HCT116 (cell line): ENCODE measurements around the gene PPP1R2B. TPM values are rescaled to one million over a fixed set of nuclear protein-coding genes. Genes with fewer than 3 reads are reported as not detected.

Experiments
- ATAC-seq: fragments of 200-7000 bp; cut with Tn5 transposase; 2 replicates; pipeline ENCODE4 v1.9.1; 2020; ENCODE audit warnings: mild to moderate bottlenecking, moderate library complexity
- BruUV-seq: library from RNA; stranded (reverse); fragments of 400-500 nt; replicated peaks from 2 replicates; lab custom pipeline; 2021; lab: Mats Ljungman, UMichigan
- CTCF ChIA-PET: fragments of 300-600 bp; sonication (Branson Sonifier 250); formaldehyde crosslinking; loops from one replicate; lab custom pipeline; 2021; ENCODE audit warnings: antibody characterized with exemption; lab: Charles Lee
- POLR2A ChIA-PET: fragments of 300-600, 350-600 bp; sonication (Branson Sonifier 250); formaldehyde crosslinking; loops from one replicate; lab custom pipeline; 2021; ENCODE audit warnings: antibody characterized with exemption; lab: Charles Lee
- RAD21 ChIA-PET, 2 experiments: fragments of 300-600 bp; sonication (Branson Sonifier 250); formaldehyde crosslinking; loops; one replicate each; lab custom pipeline; 2023; ENCODE audit warnings: low total read pairs in 2 of 2; ENCODE audit not compliant: uncharacterized antibody in 2 of 2, unreplicated experiment in 2 of 2, low non-redundant PET in 1 of 2; lab: Charles Lee
- DNase-seq: peaks from one replicate; pipeline ENCODE4 v3.0.0-alpha.2; 2010; ENCODE audit warnings: low read depth, low spot score
- H2AFZ ChIP-seq: fragments of 200-600 bp; shearing (Covaris generic), sonication (generic); 2 replicates; pipeline ENCODE4 v1.6.1; 2017; ENCODE audit warnings: low read depth, mixed run types, mixed read lengths, antibody characterized with exemption, low read length; ENCODE audit not compliant: poor library complexity, severe bottlenecking
- H3K27ac ChIP-seq: 2 replicates; pipeline ENCODE4 v1.5.1; 2012; ENCODE audit warnings: low read depth, low read length
- H3K27me3 ChIP-seq: fragments of 200-600 bp; sonication (generic); 2 replicates; pipeline ENCODE4 v1.6.1; 2016; ENCODE audit warnings: mixed run types, low read length, mixed read lengths; ENCODE audit not compliant: insufficient read depth
- H3K36me3 ChIP-seq, 2 experiments: fragments of 200-500 bp in 1 of 2; fragments of 200-600 bp in 1 of 2; sonication (Bioruptor generic) in 1 of 2; sonication (generic) in 1 of 2; 2 replicates each; pipeline versions ENCODE4 v1.5.1 to v1.6.1; 2014 to 2016; ENCODE audit warnings: low read length in 2 of 2, inconsistent platforms in 1 of 2, mixed read lengths in 1 of 2, mixed run types in 1 of 2; ENCODE audit not compliant: insufficient read depth in 2 of 2, control insufficient read depth in 1 of 2
- H3K4me1 ChIP-seq, 2 experiments: fragments of 200-600 bp in 1 of 2; sonication (generic) in 1 of 2; 2 replicates each; pipeline versions ENCODE4 v1.5.1 to v1.6.1; 2012 to 2017; ENCODE audit warnings: low read length in 2 of 2, inconsistent platforms in 1 of 2, mild to moderate bottlenecking in 1 of 2, mixed read lengths in 1 of 2, mixed run types in 1 of 2, moderate library complexity in 1 of 2; ENCODE audit not compliant: insufficient read depth in 2 of 2, control insufficient read depth in 1 of 2
- H3K4me2 ChIP-seq: fragments of 200-600 bp; sonication (generic); 2 replicates; pipeline ENCODE4 v1.6.1; 2017; ENCODE audit warnings: mixed run types, low read length, mixed read lengths
- H3K4me3 ChIP-seq, 2 experiments: fragments of 200-600 bp in 1 of 2; sonication (generic) in 1 of 2; replicated peaks in 1 of 2; 2 replicates each; pipeline ENCODE4 v1.5.1; 2011 to 2016; ENCODE audit warnings: low read length in 2 of 2, control low read depth in 1 of 2, low read depth in 1 of 2, mild to moderate bottlenecking in 1 of 2, mixed read lengths in 1 of 2, mixed run types in 1 of 2
- H3K79me2 ChIP-seq: fragments of 200-600 bp; sonication (generic); 2 replicates; pipeline ENCODE4 v1.6.1; 2017; ENCODE audit warnings: mild to moderate bottlenecking, mixed run types, low read length, moderate library complexity, mixed read lengths; ENCODE audit not compliant: insufficient read depth
- H3K9ac ChIP-seq: fragments of 200-600 bp; sonication (generic); 2 replicates; pipeline ENCODE4 v1.6.1; 2016; ENCODE audit warnings: low read length, mixed read lengths
- H3K9me2 ChIP-seq: fragments of 200-600 bp; sonication (generic), shearing (Covaris generic); 2 replicates; pipeline ENCODE4 v1.6.1; 2017; ENCODE audit warnings: mixed run types, mild to moderate bottlenecking, moderate library complexity; ENCODE audit not compliant: insufficient read depth
- H3K9me3 ChIP-seq, 2 experiments: fragments of 200-500 bp in 1 of 2; fragments of 200-600 bp in 1 of 2; sonication (Bioruptor generic) in 1 of 2; sonication (generic) in 1 of 2; 2 replicates each; pipeline ENCODE4 v1.6.1; 2014 to 2017; ENCODE audit warnings: low read length in 2 of 2, mixed read lengths in 2 of 2, inconsistent platforms in 1 of 2, low read depth in 1 of 2, mild to moderate bottlenecking in 1 of 2, mixed run types in 1 of 2, moderate library complexity in 1 of 2; ENCODE audit not compliant: control insufficient read depth in 1 of 2, insufficient read depth in 1 of 2
- H4K20me1 ChIP-seq: fragments of 200-600 bp; sonication (generic), shearing (Covaris generic); 2 replicates; pipeline ENCODE4 v1.6.1; 2017; ENCODE audit warnings: mixed run types, mild to moderate bottlenecking, moderate library complexity; ENCODE audit not compliant: insufficient read depth
- EGR1 ChIP-seq: IDR thresholded peaks from 2 replicates; pipeline ENCODE4 v1.6.1; 2012; ENCODE audit warnings: low read depth
- EZH2 ChIP-seq: fragments of 200-600 bp; sonication (generic); IDR thresholded peaks from 2 replicates; pipeline ENCODE4 v1.6.1; 2017; ENCODE audit warnings: antibody characterized with exemption, mixed run types
- FOSL1 ChIP-seq: IDR thresholded peaks from 2 replicates; pipeline ENCODE4 v1.6.1; 2012; ENCODE audit warnings: low read depth
- POLR2A ChIP-seq: IDR thresholded peaks from 2 replicates; pipeline ENCODE4 v1.7.0; 2011; ENCODE audit warnings: borderline replicate concordance; ENCODE audit not compliant: insufficient read depth, insufficient read length; ENCODE audit errors: extremely low read depth
- RAD21 ChIP-seq: IDR thresholded peaks from 2 replicates; pipeline ENCODE4 v1.6.1; 2012; ENCODE audit warnings: low read depth, mild to moderate bottlenecking
- SIN3A ChIP-seq: IDR thresholded peaks from 2 replicates; pipeline ENCODE4 v1.6.1; 2012; ENCODE audit warnings: low read depth
- SP1 ChIP-seq: IDR thresholded peaks from 2 replicates; pipeline ENCODE4 v1.6.1; 2012; ENCODE audit warnings: low read depth
- SRF ChIP-seq: IDR thresholded peaks from 2 replicates; pipeline ENCODE4 v1.6.1; 2012; ENCODE audit warnings: low read depth
- TCF7L2 ChIP-seq: IDR thresholded peaks from 2 replicates; pipeline ENCODE4 v1.7.0; 2011; ENCODE audit warnings: borderline replicate concordance, inconsistent platforms; ENCODE audit not compliant: insufficient read depth, insufficient read length; ENCODE audit errors: extremely low read depth
- YY1 ChIP-seq: IDR thresholded peaks from 2 replicates; pipeline ENCODE4 v1.6.1; 2011; ENCODE audit warnings: low read length, low read depth, moderate library complexity, mild to moderate bottlenecking; ENCODE audit not compliant: insufficient replicate concordance; ENCODE audit errors: extremely low read depth
- ZNF274 ChIP-seq: fragments of 200-500 bp; sonication (Bioruptor generic); IDR thresholded peaks from 2 replicates; pipeline ENCODE4 v1.6.1; 2014; ENCODE audit warnings: mild to moderate bottlenecking, low read depth, low read length, inconsistent platforms
- intact Hi-C: fragments of 100-400 bp; cut with micrococcal nuclease; formaldehyde crosslinking; loops from 2 replicates; pipeline ENCODE4 v1.10.0; 2022
- total RNA-seq: library from RNA; stranded (reverse); gene quantifications from one replicate; pipeline ENCODE4 v1.2.1, GENCODE V29; 2021; ENCODE audit not compliant: unreplicated experiment
- TF ChIP-seq, protein P1 (sequence below): IDR thresholded peaks from 2 replicates; pipeline ENCODE4 v1.6.1; 2012
- TF ChIP-seq, protein P2 (sequence below): IDR thresholded peaks from 2 replicates; pipeline ENCODE4 v1.6.1; 2012; ENCODE audit warnings: low read depth
- TF ChIP-seq, protein P3 (sequence below): IDR thresholded peaks from 2 replicates; pipeline ENCODE4 v1.6.1; 2011; ENCODE audit warnings: mild to moderate bottlenecking, low read length, moderate library complexity; ENCODE audit not compliant: insufficient replicate concordance; ENCODE audit errors: extremely low read depth

The PPP1R2B gene
- total RNA-seq, 1 experiment from 2014 or later, result not detected

DNA sequence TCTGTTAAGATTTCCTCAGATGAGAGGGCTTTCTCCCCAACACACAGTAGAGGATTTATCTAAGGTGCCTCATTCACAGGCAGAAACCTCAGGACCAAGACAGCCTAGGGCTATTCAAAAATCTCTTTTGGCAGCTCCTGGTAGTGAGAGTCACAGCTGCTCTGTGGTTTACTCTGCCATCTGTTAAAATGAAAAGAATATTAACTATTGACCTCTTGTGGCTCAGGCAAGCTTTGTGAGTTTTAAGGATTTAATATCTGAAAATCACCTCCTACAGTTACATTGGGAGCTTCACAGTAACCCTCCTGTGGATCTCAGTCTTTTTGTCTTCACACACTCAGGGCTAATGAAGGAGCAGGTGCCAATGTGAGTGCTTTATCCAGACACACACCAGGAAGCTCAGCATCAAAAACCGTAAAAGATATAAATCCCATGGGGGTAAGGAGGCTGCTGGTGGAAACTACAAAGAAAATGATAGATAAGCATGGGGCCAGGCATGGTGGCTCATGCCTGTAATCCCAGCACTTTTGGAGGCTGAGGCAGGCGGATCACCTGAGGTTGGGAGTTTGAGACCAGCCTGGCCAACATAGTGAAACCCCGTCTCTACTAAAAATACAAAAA, 29.7 kb downstream of the PPP1R2B start:
- peaks cover 17% of the 10 kb centered on the region for H3K27me3 ChIP-seq
- H3K36me3 ChIP-seq, result no peaks in the 10 kb centered on the region
- H3K4me2 ChIP-seq, result no peak overlapping the region
- H3K9me2 ChIP-seq, result no peaks in the 10 kb centered on the region
- BruUV-seq, result no TSS peak
- TF ChIP-seq YY1, result no peak
- ChIA-PET CTCF (no interaction called here), POLR2A (no interaction called here), RAD21 (no interaction called here)
- no peaks in the 10 kb centered on the region for H3K79me2 ChIP-seq
- H2AFZ ChIP-seq, result no peak overlapping the region
- no peak overlapping the region for H3K27ac ChIP-seq
- no peak overlapping the region for H3K9ac ChIP-seq
- H4K20me1 ChIP-seq, result no peaks in the 10 kb centered on the region
- no peak for DNase-seq
- ATAC-seq, result no peak
- H3K9me3 ChIP-seq, result no peaks in the 10 kb centered on the region
- intact Hi-C loops, result no loop called here
- no peak overlapping the region for H3K4me3 ChIP-seq
- H3K4me1 ChIP-seq, result no peaks in the 10 kb centered on the region

DNA sequence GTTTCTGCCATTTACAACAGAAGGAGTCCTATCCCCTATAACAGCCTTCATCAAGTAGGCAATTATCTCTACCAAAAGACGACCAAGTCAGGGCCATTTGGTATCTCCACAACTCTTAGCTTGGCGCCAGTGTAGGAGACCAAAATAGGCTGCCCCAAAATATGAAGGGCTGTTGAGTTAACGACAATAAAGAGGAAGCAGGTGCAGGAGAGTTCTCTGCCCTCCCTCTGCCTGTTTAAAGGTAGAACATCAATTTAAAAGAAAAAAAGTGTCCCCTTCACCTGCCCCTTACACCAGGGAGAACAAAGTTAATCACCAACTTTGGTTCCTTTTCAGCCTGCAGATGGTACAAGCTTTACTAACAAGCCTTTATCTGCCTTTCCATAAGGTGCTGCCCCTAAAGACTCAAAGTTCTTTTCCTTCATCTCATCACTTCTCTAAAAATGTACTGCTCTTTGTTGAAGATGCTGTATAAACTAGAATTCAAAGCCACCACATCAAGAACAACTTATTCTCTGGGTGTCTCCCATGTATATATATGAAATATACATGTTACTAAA, 33.3 kb downstream of the PPP1R2B start:
- Histone ChIP-seq H2AFZ (no peak overlapping the region), H3K4me1 (no peaks in the 10 kb centered on the region), H4K20me1 (no peaks in the 10 kb centered on the region), H3K36me3 (no peaks in the 10 kb centered on the region), H3K9me2 (no peaks in the 10 kb centered on the region), H3K27me3 (peaks cover 13% of the 10 kb centered on the region), H3K27ac (no peak overlapping the region), H3K9me3 (no peaks in the 10 kb centered on the region), H3K9ac (no peak overlapping the region), H3K4me3 (no peak overlapping the region), H3K79me2 (no peaks in the 10 kb centered on the region), H3K4me2 (no peak overlapping the region)
- intact Hi-C loops, result no loop called here
- RAD21 ChIA-PET, result no interaction called here
- ATAC-seq (no peak), DNase-seq (no peak)
- BruUV-seq, result no TSS peak
- CTCF ChIA-PET, result no interaction called here
- POLR2A ChIA-PET, result no interaction called here
- TF ChIP-seq SRF (no peak), SIN3A (no peak), ZNF274 (no peak), EGR1 (no peak), POLR2A (no peak), EZH2 (no peak), RAD21 (no peak), SP1 (no peak), FOSL1 (no peak), TCF7L2 (no peak)
- TF ChIP-seq, protein P1, sequence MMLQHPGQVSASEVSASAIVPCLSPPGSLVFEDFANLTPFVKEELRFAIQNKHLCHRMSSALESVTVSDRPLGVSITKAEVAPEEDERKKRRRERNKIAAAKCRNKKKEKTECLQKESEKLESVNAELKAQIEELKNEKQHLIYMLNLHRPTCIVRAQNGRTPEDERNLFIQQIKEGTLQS, result no peak
- TF ChIP-seq, protein P2, sequence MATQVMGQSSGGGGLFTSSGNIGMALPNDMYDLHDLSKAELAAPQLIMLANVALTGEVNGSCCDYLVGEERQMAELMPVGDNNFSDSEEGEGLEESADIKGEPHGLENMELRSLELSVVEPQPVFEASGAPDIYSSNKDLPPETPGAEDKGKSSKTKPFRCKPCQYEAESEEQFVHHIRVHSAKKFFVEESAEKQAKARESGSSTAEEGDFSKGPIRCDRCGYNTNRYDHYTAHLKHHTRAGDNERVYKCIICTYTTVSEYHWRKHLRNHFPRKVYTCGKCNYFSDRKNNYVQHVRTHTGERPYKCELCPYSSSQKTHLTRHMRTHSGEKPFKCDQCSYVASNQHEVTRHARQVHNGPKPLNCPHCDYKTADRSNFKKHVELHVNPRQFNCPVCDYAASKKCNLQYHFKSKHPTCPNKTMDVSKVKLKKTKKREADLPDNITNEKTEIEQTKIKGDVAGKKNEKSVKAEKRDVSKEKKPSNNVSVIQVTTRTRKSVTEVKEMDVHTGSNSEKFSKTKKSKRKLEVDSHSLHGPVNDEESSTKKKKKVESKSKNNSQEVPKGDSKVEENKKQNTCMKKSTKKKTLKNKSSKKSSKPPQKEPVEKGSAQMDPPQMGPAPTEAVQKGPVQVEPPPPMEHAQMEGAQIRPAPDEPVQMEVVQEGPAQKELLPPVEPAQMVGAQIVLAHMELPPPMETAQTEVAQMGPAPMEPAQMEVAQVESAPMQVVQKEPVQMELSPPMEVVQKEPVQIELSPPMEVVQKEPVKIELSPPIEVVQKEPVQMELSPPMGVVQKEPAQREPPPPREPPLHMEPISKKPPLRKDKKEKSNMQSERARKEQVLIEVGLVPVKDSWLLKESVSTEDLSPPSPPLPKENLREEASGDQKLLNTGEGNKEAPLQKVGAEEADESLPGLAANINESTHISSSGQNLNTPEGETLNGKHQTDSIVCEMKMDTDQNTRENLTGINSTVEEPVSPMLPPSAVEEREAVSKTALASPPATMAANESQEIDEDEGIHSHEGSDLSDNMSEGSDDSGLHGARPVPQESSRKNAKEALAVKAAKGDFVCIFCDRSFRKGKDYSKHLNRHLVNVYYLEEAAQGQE, result no peak
- TF ChIP-seq, protein P3, sequence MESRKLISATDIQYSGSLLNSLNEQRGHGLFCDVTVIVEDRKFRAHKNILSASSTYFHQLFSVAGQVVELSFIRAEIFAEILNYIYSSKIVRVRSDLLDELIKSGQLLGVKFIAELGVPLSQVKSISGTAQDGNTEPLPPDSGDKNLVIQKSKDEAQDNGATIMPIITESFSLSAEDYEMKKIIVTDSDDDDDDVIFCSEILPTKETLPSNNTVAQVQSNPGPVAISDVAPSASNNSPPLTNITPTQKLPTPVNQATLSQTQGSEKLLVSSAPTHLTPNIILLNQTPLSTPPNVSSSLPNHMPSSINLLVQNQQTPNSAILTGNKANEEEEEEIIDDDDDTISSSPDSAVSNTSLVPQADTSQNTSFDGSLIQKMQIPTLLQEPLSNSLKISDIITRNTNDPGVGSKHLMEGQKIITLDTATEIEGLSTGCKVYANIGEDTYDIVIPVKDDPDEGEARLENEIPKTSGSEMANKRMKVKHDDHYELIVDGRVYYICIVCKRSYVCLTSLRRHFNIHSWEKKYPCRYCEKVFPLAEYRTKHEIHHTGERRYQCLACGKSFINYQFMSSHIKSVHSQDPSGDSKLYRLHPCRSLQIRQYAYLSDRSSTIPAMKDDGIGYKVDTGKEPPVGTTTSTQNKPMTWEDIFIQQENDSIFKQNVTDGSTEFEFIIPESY, result no peak
